ENCODE data around the gene VRK2. TPM values are rescaled to one million over a fixed set of nuclear protein-coding genes. Genes with fewer than 3 reads are reported as not detected.
"Not testable (repeated sequence)": the region's sequence is repeated elsewhere in the genome, so short reads cannot be mapped to it uniquely, and the experiment has no call there.

Gene VRK2
- total RNA-seq, 4 donors from 2014 or later: 11.1 to 18.3 (median 15.1) TPM

- TF ChIP-seq EP300 (IDR thresholded peaks at IDR 0.05): no peak
- no peak for TF ChIP-seq POLR2AphosphoS5 (IDR thresholded peaks at IDR 0.05)
- no peak for DNase-seq (ENCODE audit: low spot score in 2 of 2)
- H3K27ac ChIP-seq: no peak overlapping the region
Observed at GRCh38 chr2:58106896-58107295, 60.3 kb downstream of the VRK2 start.

DNA sequence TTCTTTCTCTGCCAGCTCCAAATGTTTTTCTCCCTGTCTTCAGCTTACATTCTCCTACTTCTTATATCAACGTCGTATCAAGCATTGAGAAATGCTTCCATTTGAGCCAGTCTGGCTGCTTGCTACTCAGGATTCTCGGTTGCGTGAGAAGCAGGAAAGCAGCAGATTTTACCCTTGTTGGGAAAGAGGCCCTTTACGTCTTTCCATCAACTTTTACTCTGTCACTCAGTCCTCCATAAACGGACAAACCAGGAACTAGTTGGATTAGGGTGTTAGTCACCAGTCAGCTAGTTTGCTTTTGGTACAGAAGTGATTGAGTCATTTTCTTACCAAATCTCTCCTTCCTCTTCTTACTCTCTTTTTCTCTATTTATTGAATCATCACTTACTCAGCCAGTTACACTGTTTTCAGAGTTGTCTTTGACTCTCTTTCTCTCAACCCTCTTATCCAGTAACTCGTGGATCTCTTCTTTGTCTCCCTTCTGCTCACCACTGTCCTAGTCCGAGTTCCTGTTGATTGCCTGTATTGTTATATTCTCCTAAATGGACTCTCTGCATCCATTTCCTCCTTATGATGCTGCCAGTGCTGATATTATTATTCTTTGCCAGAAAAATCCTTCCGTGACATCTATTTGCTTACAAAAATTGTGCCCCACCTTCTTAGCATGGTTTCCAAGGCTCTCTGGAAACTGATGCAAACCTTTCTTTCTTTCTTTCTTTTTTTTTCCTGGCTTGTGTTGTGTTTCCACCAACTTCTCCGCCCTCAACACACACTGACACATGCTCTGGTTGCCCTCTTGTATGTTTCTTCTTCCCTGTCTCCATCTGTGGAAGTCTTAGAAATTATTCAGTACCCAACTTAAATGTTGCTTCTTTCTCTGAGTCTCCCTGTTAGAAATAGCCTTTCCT lies 61.5 kb downstream of the VRK2 start:
- no peak for TF ChIP-seq POLR2AphosphoS5 (IDR thresholded peaks at IDR 0.05)
- TF ChIP-seq POLR2A (IDR thresholded peaks at IDR 0.05): no peak
- TF ChIP-seq EP300 (IDR thresholded peaks at IDR 0.05): no peak
- TF ChIP-seq, protein P1, sequence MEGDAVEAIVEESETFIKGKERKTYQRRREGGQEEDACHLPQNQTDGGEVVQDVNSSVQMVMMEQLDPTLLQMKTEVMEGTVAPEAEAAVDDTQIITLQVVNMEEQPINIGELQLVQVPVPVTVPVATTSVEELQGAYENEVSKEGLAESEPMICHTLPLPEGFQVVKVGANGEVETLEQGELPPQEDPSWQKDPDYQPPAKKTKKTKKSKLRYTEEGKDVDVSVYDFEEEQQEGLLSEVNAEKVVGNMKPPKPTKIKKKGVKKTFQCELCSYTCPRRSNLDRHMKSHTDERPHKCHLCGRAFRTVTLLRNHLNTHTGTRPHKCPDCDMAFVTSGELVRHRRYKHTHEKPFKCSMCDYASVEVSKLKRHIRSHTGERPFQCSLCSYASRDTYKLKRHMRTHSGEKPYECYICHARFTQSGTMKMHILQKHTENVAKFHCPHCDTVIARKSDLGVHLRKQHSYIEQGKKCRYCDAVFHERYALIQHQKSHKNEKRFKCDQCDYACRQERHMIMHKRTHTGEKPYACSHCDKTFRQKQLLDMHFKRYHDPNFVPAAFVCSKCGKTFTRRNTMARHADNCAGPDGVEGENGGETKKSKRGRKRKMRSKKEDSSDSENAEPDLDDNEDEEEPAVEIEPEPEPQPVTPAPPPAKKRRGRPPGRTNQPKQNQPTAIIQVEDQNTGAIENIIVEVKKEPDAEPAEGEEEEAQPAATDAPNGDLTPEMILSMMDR (IDR thresholded peaks at IDR 0.05): no peak
- Histone ChIP-seq H3K27ac (no peak overlapping the region), H3K4me3 (no peak overlapping the region), H3K27me3 (no peaks in the 10 kb centered on the region), H3K36me3 (peaks cover 3% of the 10 kb centered on the region), H3K9me3 (no peaks in the 10 kb centered on the region), H3K4me1 (no peaks in the 10 kb centered on the region)
- 78% methylated on average over 10 of the region's 10 CpGs for WGBS
- no peak for DNase-seq (ENCODE audit: low spot score in 2 of 2)

More at GRCh38 chr2:58106896-58107295, 60.3 kb downstream of the VRK2 start:
- no peaks in the 10 kb centered on the region for H3K4me1 ChIP-seq
- H3K4me3 ChIP-seq: no peak overlapping the region
- peaks cover 3% of the 10 kb centered on the region for H3K36me3 ChIP-seq
- no peaks in the 10 kb centered on the region for H3K27me3 ChIP-seq
- H3K9me3 ChIP-seq: no peaks in the 10 kb centered on the region

DNA sequence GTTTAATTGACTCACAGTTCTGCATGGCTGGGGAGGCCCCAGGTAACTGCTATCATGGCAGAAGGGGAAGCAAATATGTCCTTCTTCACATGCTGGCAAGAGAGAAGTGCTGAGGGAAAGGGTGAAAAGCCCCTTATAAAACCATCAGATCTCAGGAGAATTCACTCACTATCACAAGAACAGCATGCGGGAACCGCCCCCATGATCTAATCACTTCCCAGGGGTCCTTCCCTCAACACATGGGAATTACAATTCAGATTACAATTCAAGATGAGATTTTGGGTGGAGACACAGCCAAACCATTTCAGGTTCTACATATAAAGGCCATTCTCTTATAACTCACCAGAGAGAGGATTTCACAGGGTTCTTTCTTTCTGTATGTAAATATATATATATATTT lies 62.9 kb downstream of the VRK2 start:
- Histone ChIP-seq H3K4me3 (no peak overlapping the region), H3K27ac (no peak overlapping the region), H3K27me3 (no peaks in the 10 kb centered on the region), H3K36me3 (peaks cover 3% of the 10 kb centered on the region), H3K9me3 (no peaks in the 10 kb centered on the region), H3K4me1 (no peaks in the 10 kb centered on the region)
- DNase-seq (ENCODE audit: low spot score in 2 of 2): no peak
- 96% methylated on average over 2 of the region's 2 CpGs for WGBS
- TF ChIP-seq POLR2AphosphoS5 (IDR thresholded peaks at IDR 0.05) (no peak), POLR2A (IDR thresholded peaks at IDR 0.05) (no peak), EP300 (IDR thresholded peaks at IDR 0.05) (no peak)
- TF ChIP-seq, protein P1 (IDR thresholded peaks at IDR 0.05): no peak

DNA sequence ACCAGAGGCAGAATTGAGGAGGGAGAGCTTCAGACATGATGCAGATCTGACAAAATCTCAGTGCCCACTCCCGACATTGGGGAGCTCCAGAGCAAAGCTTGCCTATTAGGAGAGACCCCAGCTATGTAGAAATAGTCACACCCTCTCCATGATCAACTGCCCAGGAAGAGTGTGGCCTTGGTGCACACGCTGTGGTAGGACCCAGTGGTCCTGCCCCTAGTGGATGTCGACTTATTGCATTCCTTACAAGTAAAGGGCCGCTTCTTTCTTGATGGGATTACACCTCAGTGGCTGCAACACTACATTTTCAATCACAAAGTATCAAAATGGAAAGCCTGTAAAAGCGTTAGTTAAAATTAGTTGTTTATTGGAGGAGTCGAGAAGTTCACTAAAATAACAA lies 64.2 kb downstream of the VRK2 start:
- H3K27ac ChIP-seq: no peak overlapping the region
- H3K36me3 ChIP-seq: peaks cover 3% of the 10 kb centered on the region
- H3K4me3 ChIP-seq: no peak overlapping the region
- H3K4me1 ChIP-seq: no peaks in the 10 kb centered on the region
- WGBS: 98% methylated on average over 6 of the region's 6 CpGs
- TF ChIP-seq POLR2AphosphoS5 (IDR thresholded peaks at IDR 0.05) (no peak), POLR2A (IDR thresholded peaks at IDR 0.05) (no peak), EP300 (IDR thresholded peaks at IDR 0.05) (no peak)
- TF ChIP-seq, protein P1 (IDR thresholded peaks at IDR 0.05): no peak
- DNase-seq (ENCODE audit: low spot score in 2 of 2): no peak
- no peaks in the 10 kb centered on the region for H3K9me3 ChIP-seq
- H3K27me3 ChIP-seq: no peaks in the 10 kb centered on the region

- H3K9me3 ChIP-seq; H3K27ac ChIP-seq; H3K4me3 ChIP-seq; DNase-seq (ENCODE audit: low spot score in 2 of 2); H3K36me3 ChIP-seq; H3K27me3 ChIP-seq; H3K4me1 ChIP-seq: not testable (repeated sequence)
- 95% methylated on average over 9 of the region's 9 CpGs for WGBS
Observed at GRCh38 chr2:58113563-58113962, 67.0 kb downstream of the VRK2 start.

- H3K4me3 ChIP-seq: no peak overlapping the region
- no peaks in the 10 kb centered on the region for H3K9me3 ChIP-seq
- no peaks in the 10 kb centered on the region for H3K27me3 ChIP-seq
- WGBS: 94% methylated on average over 5 of the region's 5 CpGs
- TF ChIP-seq EP300 (IDR thresholded peaks at IDR 0.05): no peak
- TF ChIP-seq, protein P1 (IDR thresholded peaks at IDR 0.05): no peak
- no peak for TF ChIP-seq POLR2AphosphoS5 (IDR thresholded peaks at IDR 0.05)
- TF ChIP-seq POLR2A (IDR thresholded peaks at IDR 0.05): no peak
- DNase-seq (ENCODE audit: low spot score in 2 of 2): no peak
- H3K27ac ChIP-seq: no peak overlapping the region
- H3K36me3 ChIP-seq: no peaks in the 10 kb centered on the region
- no peaks in the 10 kb centered on the region for H3K4me1 ChIP-seq
Observed at GRCh38 chr2:58120626-58121229, 74.1 kb downstream of the VRK2 start.
